Activated CD8-positive, alpha-beta memory T cell treated with anti-CD3 and anti-CD28 coated beads for 4 hours (primary cell): ENCODE results near the gene DERA.
"Not testable (repeated sequence)": the region's sequence is repeated elsewhere in the genome, so short reads cannot be mapped to it uniquely, and the experiment has no call there.

Experiments
- DNase-seq, 2 donors: peaks; one replicate each; pipeline ENCODE4 v3.0.0-alpha.2; 2020; ENCODE audit warnings: low read depth in 2 of 2

Gene DERA

DNA sequence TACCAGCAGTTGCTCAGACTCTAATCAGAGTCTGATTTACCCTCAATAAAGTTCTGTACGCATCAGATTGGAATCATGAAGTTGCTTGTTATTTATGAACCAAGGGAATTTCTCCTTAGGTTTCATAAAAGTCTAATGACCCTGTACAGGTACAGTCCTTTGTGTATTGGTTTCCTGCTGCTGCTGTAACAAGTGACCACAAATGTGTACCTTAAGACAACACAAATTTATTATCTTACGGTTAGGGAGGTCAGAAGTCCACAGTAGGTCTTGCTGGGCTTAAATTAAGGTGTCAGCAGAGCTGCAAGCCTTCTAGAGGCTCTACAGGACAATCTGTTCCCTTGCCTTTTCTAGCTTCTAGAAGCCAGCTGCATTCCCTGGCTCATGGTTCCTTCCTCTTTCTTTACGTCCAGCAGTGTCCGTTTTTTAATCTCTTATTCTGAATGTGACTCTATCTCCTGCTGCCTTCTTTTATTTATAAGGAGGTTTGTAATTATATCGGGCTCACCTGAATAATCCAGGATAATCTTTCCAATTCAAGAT is 6.7 kb upstream of the DERA start:
- no peak for DNase-seq

DNA sequence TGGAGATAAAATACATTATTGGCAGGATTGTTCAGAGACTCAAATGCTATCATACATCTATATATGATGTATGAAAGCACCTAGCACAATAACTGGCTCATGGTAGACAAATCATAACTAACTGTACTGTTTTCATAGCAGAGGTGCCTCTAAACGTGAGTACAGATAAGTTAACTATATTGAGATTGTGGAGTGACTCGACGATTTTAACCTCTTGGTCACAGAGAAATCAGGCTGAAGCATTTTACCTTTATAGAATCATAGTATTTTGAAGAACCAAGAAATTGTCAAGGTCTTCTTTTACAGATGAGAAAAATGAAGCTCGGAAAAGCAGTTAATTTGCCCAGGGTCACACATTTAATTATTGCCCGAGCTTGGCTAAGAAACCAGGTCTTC is 666 bp upstream of the DERA start:
- DNase-seq, result no peak

DNA sequence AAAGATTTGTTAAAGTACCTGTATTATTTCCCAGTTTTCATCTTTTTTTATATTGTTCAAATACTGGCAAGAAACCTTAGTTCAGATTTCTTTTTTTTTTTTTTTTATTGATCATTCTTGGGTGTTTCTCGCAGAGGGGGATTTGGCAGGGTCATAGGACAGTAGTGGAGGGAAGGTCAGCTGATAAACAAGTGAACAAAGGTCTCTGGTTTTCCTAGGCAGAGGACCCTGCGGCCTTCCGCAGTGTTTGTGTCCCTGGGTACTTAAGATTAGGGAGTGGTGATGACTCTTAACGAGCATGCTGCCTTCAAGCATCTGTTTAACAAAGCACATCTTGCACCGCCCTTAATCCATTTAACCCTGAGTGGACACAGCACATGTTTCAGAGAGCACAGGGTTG is 799 bp downstream of the DERA start:
- not testable (repeated sequence) for DNase-seq

DNA sequence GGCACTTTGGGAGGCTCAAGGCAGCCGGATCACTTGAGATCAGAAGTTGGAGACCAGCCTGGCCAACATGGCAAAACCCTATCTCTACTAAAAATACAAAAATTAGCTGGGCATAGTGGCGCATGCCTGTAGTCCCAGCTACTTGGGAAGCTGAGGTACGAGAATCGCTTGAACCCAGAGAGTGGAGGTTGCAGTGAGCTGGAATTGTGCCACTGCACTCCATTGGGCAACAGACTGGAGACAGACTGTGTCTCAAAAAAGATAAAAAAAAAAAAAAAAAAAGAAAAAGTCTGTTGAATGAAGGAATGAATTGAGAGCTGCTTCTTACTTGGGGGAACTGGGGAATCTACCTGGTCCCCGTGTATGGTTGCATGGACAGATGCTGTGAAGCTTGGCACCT is 3.0 kb downstream of the DERA start:
- DNase-seq, result not testable (repeated sequence)

DNA sequence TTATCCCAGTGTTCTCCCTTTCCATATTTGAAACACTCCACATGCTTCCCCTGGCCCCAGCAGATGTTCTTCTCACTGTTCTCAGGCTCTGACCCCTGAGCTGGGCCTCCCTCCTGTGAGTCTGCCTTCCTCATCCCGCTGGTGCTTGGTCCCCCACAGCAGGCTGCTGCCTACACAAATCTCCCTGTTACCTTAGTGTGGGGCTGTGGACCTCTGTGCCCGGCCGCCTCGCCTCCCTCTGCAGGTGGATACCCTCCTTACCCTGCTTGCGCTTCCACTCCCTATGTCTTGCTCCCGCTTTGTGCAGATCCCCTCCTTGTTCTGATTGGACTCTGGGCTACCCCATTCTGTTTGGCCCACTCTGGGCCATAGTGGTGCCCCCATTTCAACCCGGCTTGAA is 6.9 kb downstream of the DERA start:
- DNase-seq, result no peak

DNA sequence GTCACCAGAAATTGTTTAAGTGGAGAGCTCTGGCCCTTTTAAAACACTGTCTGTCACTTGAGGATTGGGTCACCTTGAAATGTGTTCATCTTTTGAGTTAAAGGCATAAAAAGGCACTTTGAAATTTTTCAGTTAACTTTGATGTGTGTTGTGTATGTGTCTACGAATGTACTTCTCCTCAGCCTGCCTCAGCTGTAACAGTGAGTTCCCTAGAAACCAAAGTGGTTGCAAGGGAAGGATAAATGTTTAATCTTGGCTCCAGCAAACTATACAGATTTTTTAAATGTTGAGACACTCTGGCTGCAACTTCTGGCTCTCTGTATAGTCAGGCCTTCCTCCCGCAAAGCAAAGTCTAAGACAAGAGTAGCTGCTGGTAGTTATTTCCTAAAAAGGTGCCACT is 8.3 kb downstream of the DERA start:
- DNase-seq, result no peak

DNA sequence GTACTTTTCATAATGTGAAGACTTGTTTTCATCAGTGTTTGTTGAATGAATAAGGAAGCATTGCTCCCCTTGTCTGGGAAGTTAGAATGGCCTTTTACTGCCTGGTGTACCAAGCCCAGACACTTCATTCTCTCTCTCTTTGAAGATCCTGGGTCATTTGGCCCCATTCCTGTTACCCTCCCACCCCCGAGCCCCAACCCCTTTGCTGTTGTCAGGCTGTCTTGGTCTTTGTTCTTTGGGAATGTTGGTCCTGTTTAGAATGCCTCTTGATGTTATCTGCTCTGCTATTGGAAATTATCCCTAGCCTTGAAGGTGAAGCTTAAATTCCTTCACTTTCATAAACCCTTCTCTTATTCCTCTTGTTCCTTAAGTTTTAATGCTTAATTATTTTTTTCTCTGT is 13.8 kb downstream of the DERA start:
- no peak for DNase-seq

DNA sequence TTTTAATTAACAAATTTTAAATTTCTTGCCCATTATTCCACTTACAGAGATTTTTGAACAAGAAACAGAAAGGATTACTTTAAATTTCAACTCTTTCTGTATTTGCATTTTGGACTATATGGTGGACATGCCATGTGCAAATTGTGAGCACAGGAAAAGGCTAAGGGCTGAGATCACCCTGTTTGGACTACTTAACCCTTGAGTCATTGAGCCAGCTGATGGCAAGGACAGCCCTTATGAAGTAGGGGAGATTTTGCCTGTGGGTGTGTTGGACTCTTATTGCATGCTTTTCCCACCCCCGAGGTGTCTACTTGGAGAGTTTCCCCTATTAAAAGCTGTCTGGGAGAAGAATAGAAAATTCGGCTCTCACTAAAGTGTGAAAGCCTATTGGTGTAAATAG is 17.2 kb downstream of the DERA start:
- no peak for DNase-seq

DNA sequence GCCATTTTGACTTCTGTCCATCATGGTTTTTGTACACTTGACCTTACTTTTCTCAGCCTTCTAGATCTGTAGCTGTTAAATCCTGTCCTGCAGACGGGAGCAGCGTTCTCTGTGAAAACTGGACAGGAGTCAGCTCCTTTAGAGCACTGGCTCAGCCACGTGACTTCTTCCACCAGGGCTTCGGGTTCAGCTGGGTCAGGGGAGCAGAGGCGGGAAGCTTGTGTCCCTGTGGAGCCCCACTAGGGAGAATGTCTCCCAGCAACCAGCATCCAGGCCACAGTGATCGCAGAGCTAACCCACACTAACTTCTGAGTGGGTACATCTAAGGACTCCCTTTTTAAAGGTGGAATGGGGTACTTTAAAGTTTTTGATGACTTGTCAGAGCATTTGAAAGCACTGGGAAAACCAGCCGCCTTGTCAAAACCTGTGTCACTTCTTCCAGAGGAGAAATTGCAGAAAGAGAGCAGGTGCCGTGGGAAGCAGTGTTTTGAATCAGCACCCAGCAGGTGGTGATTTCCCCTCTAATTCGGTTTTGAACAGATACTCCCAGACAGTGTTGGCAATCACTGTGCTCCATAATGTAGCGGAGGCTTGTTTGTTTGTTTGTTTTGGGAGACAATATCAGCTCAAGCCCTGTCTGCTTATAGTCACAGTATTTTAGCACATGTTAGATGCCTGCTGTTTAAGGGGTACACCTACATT is 17.9 kb downstream of the DERA start:
- no peak for DNase-seq

DNA sequence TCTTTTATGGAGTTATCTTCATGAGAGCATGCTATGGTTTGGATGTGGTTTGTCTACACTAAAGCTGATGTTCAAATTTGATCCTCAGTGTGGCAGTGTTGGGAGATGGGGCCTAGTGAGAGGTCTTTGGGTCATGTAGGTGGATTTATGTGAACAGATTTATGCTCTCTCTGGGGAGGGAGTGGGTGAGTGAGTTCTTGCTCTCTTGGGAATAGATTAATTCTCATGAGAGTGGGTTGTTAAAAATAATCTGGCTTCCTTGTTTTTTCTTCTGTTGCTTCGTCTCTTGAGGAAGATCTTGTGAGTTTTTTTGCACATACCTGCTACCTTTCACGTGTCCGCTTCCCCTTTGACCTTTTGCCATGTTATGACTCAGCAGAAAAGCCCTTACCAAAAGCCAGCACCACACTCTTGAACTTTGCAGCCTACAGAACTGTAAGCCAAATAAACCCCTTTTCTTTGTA is 20.5 kb downstream of the DERA start:
- no peak for DNase-seq

DNA sequence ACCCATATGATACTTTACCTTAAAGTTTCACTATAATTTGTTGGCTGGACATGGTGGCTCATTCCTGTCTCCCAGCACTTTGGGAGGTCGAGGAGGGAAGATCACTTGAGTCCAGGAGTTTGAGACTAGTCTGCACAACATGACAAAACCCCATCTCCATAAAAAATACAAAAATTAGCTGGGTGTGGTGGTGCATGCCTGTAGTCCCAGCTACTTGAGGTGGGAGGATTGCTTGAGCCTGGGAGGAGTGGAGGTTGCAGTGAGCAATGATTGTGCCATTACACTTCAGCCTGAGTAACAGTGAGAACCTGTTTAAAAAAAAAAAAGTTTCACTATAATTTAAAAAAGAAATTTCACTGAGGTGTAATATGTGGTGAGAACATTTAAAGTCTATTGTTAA is 21.2 kb downstream of the DERA start:
- no peak for DNase-seq

DNA sequence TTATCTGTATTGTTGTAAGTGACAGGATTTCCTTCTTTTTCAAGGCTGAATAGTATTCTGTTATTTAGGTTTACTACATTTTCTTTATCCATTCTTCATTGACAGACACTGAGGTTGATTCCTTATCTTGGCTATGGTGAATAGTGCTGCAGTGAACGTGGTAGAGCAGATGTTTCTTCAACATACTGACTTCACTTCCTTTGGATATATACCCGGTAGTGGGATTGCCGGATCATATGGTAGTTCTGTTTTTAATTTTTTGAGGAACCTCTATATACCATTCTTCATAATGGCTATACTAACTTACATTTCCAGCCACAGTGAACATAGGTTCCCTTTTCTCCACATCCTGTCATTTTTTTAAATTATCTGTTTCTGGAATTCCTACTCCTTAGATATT is 21.8 kb downstream of the DERA start:
- no peak for DNase-seq

DNA sequence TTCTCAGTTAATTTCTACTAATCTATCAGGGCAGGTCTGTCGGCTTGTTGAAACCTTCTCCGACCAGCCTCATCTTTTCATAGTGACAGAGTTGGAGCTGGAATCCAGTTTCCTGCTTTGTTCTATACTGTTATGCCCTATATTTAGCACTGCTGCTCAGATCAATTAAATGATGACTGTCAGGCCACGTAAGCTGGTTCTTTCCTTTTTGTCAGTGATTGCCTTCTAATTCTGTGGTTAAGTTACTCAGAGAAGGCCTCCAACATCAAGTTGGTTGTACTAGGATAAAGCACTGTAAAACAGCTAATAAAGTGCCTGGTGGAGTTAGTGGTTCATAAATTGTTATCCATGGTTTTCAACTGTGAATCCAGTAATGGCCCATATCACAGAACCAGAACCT is 22.6 kb downstream of the DERA start:
- no peak for DNase-seq

DNA sequence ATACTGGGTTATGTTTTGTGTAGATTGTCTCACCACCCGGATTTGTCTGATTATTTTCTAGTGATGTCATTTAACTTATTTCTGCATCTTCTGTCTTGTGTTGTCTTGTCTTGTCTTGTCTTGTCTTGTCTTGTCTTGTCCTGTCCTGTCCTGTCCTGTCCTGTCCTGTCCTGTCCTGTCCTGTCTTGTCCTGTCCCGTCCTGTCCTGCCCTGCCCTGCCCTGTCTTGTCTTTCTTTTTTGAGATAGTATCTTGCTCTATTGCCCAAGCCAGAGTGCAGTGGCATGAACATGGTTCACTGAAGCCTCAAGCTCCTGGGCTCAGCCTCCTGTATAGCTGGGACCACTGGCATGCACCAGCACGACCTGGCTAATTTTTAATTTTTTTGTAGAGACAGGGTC is 25.6 kb downstream of the DERA start:
- no peak for DNase-seq

DNA sequence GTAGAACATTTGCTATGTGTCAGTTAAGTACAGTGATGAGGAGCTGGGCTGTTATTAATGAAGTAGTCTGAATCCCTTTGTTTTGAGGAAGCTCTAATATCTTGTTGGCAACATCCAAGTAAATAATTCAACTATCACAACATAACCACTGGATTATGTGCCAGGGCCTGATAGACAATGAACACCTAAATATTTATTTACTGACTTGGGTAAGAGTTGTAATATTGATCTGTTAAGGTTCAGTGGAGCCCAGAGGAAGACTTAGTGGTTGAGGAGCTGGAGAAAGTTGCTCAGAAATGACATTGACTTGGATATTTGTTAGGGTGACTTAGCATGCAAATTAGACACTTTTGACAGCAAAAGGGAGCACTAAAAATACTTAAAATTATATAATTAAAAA is 26.8 kb downstream of the DERA start:
- no peak for DNase-seq

DNA sequence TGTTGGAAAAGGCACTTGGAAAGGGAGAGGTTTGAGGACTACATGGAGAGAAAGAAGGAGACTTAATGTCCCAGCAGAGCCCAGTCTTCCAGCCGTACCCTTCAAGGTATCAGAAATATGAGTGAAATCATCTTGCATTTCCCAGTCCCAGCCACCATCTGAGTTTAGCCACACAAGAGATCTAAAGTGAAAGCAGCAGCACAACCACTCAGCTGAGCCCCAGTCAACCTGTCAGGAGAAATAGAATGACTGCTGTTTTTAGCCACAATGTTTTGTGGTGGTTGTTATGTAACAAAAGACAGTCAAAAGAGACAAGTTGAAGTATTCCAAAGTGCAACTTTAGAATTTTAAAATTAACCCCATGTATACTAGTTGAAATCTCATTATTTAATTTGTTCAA is 28.0 kb downstream of the DERA start:
- no peak for DNase-seq

DNA sequence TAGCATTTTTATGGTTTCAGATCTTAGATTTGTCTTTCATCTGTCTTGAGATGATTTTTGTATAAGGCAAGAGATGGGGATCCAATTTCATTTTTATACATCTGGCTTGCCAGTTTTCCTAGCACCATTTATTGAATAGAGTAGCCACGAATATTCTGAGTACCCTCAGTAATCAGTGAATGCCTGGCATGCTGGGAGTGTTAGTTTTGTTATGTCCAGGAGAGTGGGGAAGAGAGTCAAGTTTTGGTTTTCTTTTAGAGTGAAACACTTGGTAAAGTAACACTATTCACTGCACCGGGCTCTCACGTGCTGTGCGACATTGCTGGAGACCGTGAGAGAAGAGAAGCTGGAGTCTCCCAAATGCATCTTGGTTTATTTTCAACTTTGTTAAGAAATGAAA is 31.3 kb downstream of the DERA start:
- DNase-seq, result no peak

DNA sequence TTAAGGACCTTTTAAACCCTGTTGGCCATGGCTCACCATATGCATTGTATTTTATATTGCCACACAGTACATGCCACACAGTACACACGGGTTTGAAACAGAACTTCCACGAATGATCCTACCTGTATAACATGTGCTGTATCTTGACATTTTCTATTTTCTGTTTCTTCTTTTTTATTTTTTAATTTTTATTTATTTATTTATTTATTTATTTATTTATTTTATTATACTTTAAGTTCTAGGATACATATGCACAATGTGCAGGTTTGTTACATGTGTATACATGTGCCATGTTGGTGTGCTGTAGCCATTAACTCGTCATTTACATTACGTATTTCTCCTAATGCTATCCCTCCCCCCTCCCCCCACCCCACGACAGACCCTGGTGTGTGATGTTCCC is 32.4 kb downstream of the DERA start:
- DNase-seq, result not testable (repeated sequence)

DNA sequence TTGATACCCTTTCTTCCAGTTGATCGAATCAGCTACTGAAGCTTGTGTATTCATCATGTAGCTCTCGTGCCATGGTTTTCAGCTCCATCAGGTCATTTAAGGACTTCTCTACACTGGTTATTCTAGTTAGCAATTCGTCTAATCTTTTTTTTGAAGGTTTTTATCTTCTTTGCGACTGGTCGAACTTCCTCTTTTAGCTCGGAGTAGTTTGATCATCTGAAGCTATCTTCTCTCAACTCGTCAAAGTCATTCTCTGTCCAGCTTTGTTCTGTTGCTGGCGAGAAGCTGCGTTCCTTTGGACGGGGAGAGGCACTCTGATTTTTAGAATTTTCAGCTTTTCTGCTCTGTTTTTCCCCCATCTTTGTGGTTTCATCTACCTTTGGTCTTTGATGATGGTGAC is 37.3 kb downstream of the DERA start:
- not testable (repeated sequence) for DNase-seq

DNA sequence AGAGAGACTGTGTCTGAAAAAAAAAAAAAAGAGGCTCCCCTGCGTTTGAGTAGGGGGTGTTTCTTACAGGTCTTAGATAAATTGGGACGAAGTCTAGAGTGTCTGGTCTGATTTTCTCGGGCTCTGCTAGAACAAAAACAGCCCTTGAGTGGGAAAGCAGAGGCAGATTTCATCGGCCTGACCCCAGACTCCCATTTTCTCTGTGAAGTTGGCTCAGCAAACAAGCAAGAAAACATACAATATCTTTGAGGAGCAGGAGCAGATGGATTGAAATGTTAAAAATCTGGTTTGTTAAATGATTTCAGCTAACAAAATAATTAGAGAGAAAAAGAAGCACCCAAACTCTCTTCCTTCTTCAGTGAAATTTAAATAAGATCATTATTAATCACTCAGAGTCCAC is 44.1 kb downstream of the DERA start:
- DNase-seq, result no peak

DNA sequence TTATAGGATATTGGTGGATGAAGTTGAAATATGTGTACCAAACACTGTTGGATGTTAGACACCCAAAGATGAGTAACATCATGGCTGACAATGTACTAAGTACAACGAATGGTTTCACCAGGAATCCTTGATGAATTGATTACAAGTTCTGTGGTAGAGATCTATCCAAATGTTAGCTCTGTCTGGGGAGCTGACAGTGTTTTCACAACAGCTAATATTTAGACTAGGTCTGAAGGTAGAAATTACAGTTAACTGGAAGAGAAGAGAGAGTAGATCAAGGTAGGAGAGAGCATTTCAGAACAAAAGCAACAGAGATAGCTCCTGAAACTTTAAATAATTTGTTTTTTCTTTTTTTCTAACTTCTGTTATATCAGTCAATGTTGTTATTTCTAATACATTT is 44.9 kb downstream of the DERA start:
- DNase-seq, result no peak

DNA sequence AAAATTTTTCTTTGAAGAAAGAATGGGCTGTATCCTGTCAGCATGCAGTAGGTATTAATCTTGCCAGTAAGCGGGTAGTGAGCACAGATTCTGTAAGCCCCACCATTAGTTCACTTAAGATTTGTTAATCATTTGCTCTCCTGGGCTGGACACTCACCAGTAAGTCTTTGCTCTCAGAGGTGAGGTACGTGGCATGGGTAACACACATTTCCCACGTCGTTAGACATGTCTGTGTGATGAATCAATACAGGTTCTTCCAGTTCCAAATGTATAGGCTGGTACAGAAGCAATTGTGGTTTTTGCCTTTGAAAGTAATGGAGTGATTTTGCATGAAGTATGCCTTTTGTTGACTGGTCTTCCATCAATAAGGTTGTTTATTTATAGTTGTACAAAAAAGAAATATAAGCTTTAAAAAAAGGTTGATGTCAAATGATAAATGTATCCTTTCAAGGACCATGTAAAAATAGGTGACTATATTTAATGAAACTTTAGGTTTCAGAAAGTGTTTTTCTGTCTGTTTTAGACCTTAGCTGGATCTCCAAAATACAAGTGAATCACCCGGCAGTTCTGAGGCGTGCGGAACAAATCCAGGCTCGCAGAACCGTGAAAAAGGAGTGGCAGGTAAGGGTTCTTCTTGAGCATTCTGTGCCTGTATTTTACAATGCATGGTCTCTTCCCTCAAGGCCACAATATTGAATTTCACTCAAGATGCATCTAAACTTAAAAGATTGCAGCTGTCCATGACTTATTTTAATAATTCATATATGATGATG is 45.5 kb downstream of the DERA start:
- no peak for DNase-seq

DNA sequence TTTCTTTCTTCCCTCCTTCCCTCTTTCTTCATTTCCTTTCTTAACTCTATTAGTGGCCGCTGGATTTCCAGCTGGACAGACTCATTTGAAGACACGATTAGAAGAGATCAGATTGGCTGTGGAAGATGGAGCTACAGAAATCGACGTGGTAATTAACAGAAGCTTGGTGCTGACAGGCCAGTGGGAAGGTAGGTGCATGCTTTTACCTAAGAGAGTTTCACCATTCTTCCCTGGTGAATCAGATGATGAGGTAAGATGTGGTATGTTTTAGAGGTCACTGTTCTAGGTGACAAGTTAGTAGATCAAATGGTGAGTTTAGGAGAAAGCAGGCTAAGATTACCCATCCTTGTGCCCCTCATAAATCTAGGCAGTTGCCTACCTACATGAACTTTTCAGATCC is 51.6 kb downstream of the DERA start:
- no peak for DNase-seq
